Stimulated activated CD8-positive, alpha-beta memory T cell treated with anti-CD3 and anti-CD28 coated beads, Interleukin-7, amount 100 ng/mL, for 24 hours (primary cell): ENCODE measurements around the gene KCNH6.

Experiments used
- DNase-seq: peaks from one replicate; pipeline ENCODE4 v3.0.0-alpha.2; 2020; ENCODE audit warnings: low read depth

KCNH6 gene

DNA sequence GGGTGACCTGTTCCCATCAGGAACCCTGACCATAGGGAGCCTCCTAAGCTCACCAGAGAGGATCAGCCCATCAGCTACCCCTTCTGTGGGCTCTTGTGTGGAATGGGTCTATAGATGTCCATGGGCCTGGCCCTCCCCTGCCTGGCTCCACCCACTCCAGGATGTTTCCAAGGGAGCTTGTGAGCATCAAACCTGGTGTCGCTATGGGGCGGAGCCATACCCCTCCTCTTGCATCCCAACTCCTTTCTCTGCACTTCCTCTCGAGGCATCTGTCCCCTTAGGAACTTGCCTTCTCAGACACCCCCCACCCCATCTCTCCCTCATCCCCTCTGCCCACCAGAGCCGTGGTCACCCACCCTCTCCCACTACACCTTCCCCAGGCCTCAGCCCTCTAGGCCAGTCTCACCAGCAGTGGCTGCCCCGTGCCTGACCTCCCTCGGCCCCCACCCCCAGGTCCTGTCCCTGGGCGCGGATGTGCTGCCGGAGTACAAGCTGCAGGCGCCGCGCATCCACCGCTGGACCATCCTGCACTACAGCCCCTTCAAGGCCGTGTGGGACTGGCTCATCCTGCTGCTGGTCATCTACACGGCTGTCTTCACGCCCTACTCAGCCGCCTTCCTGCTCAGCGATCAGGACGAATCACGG, 10.4 kb downstream of the KCNH6 start:
- no peak for DNase-seq

DNA sequence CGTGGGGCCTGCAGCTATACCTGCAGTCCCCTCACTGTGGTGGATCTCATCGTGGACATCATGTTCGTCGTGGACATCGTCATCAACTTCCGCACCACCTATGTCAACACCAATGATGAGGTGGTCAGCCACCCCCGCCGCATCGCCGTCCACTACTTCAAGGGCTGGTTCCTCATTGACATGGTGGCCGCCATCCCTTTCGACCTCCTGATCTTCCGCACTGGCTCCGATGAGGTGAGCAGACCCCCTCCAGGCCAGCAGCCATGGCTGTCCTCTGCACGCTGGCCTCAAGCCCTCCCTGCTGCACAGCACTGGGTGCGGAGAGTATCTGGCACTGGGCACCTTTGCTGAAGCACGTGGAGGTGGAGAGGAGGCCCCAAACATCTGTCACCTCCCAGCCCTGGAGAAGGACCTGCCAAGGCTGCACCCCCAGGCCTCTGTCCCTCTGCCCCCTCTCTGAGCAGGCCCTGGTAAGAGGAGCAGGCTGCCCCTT, 11.0 kb downstream of the KCNH6 start:
- no peak for DNase-seq

DNA sequence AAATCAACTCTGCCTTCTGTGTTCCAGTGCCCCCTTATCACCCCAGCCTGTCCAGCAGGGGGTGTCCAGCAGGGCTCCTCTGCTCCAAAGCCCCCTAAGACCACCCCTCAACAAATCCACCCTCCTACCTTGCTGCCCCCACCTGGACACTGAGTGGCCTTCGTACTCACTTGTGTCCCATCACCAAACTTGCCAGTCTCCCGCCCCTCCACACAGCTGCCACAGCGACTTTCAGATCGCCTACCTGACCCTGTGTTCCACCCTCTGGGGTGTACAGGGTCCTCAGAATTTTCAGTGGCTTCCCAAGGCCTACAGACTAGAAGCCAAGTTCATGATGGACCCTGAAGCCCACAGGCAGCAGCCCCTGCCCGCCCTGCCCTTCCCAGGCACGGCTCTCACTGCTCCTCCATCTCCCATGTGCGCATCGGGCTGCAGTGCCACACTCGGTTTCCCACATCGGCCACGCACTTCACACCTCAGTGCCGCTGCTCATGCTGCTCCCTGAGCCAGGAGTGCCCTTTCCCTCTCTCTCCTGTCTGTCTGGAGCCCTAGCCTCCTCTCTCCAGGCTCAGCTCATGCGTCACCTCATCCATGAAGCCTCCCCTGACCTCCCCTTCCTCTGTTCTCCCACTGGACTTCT, 11.8 kb downstream of the KCNH6 start:
- no peak for DNase-seq

DNA sequence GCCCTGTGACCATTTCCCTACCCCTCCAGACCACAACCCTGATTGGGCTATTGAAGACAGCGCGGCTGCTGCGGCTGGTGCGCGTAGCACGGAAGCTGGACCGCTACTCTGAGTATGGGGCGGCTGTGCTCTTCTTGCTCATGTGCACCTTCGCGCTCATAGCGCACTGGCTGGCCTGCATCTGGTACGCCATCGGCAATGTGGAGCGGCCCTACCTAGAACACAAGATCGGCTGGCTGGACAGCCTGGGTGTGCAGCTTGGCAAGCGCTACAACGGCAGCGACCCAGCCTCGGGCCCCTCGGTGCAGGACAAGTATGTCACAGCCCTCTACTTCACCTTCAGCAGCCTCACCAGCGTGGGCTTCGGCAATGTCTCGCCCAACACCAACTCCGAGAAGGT, 12.5 kb downstream of the KCNH6 start:
- DNase-seq = no peak

DNA sequence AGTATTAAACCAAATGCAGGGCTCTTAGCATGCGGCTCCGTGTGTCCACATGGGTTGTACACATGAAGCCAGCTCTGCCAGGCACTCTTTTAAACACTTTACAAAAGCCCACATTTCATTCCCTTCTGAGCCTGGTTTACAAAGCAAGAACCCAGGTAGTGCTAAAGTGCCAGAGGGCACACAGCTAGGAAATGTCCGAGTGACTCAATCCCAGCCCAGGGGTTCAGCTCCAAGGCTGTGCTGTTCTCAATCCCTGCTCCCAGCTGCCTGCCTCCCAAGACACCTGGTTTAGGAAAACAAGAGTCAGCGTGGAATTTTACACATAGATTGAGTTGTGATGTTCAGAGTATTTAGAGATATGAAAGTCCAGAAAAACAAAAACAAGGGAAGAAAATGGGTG, 13.8 kb downstream of the KCNH6 start:
- no peak for DNase-seq

DNA sequence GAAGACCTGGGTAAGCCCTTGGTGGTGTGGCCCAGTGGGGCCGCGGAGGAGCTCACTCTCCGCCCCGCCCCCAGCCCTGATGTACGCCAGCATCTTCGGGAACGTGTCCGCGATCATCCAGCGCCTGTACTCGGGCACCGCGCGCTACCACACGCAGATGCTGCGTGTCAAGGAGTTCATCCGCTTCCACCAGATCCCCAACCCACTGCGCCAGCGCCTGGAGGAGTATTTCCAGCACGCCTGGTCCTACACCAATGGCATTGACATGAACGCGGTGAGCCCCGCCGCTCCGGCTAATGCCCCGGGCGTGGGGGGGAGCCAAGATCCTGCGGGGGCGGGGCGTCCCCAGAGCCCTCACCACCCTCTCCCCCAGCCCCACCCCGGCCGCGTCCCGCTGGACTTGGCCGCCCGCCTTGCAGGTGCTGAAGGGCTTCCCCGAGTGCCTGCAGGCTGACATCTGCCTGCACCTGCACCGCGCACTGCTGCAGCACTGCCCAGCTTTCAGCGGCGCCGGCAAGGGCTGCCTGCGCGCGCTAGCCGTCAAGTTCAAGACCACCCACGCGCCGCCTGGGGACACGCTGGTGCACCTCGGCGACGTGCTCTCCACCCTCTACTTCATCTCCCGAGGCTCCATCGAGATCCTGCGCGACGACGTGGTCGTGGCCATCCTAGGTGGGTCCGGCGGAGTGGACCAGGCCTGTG, 15.0 kb downstream of the KCNH6 start:
- DNase-seq = no peak

DNA sequence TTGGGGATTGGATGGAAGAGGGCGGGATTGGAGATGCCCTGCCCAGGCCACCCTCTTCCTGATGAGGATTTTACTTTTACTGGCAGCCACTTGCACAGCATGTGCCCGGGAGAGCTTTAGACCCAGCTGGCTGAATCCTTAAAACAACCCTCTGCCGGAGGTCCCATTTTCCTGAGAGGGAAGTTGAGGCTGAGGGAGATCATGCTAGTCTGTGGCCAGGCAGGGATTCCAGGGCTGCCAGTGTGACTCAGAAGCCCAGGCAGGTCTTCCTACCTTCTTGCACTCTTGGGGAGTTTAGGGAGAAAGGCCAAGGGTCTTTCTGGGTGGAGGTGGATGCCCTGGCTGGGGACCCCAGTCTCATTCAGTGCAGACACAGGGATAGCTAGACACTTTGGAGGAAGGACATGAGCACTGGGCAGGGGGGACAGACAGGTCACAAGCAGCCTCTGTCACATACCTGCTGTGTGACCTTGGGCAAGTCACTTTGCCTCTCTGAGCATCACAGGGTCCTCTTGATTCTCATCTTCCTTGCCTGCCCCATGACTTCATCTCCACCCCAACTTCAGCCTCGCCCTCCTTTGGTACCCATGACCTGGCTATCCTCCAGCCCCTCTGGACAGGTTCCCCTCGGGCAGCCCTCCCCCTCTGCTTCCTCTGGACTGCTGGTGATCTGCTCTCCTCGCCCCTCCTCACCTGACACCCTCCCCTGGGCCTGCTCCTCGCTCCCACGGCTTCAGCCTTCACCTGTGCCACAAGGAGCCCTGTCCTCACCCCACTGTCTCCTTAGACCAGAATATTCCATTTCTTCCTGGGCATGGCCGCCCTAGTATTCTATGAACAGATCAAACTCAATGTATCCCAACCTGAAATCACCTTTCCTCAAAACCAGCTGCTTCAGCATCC, 15.8 kb downstream of the KCNH6 start:
- no peak for DNase-seq

DNA sequence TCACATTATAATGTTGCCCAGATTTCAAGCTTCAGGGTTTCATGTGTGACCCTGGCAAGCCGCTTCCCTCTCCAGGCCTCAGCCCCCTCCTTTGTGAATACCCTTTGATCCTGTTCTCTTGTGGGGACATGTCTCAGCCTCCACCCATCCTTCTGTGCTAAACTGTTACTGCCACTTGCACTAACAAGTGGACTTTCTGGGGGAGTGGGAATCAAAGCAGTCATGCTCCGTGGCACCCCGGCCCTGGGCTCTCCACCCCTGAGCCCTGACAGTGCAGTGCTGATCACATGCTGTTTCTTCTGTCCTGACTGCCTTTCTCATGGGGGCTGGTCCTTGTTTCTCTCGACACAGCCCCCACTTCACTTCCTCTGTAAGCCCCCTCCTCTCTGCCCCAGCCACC, 17.4 kb downstream of the KCNH6 start:
- no peak for DNase-seq

DNA sequence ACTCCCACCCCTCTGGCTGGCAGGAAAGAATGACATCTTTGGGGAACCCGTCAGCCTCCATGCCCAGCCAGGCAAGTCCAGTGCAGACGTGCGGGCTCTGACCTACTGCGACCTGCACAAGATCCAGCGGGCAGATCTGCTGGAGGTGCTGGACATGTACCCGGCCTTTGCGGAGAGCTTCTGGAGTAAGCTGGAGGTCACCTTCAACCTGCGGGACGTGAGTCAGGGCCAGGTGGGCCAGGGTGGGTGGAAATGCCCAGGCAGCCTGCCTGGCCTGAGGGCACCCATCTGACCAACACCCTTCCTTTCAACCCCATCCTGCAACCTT, 19.0 kb downstream of the KCNH6 start:
- DNase-seq = no peak

DNA sequence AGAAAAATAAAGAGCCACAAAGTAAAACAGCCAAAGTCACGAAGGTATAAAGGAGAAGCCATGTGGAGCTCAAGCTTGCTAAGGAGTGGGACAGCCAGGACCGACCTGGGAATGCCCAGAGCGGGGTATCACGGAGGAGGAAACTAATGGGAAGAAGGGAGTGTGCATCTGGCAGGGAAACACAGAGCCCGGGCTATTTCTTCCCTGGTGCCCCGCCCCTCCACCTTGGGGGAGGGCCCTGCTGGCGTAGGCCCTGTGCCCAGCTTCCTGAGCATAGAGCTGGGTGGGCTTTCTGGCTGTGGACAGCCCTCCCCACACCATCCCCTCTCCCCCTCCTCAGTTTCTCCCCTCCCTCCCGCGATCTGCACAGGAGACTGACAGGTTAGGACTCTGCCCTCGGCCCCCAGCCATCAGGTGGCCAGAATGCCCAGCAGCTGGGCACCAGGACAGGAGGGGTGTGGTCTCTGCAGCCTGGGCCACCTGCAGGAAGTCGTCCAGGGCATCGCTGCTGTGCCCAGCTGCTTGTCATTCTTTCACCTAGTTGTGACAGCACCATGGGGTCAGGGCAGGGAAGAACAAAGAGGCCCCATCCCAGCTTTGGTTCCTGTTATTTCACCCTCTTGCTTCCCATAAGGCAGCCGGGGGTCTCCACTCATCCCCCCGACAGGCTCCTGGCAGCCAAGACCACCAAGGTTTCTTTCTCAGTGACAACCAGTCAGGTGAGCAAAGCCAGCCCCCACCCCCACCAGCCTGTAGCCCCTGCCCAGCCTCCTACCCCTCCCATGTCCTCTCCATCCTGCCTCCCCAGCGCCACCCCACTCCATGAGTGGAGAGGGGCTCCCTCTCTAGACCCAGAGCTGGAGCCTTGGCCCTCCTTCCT, 20.0 kb downstream of the KCNH6 start:
- no peak for DNase-seq

DNA sequence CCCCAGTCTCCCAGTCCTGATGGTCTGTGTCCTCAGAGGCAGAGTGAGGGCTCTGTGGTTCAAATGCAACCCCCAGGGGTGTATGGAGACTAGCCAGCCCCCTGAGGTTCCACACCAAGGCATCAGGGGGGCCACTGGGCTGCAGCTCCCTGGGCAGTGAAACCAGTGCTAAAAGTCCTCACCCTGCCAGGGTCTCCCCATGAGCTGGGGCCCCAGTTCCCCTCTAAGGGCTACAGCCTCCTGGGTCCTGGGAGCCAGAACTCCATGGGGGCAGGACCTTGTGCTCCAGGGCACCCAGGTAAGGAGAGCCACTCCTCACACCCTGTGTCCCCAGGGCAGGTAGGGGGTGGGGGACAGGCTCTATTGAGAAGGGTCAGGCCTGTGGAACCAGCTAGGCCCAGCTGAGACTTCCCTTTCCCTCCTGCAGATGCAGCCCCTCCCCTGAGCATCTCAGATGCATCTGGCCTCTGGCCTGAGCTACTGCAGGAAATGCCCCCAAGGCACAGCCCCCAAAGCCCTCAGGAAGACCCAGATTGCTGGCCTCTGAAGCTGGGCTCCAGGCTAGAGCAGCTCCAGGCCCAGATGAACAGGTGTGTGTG, 20.8 kb downstream of the KCNH6 start:
- no peak for DNase-seq

DNA sequence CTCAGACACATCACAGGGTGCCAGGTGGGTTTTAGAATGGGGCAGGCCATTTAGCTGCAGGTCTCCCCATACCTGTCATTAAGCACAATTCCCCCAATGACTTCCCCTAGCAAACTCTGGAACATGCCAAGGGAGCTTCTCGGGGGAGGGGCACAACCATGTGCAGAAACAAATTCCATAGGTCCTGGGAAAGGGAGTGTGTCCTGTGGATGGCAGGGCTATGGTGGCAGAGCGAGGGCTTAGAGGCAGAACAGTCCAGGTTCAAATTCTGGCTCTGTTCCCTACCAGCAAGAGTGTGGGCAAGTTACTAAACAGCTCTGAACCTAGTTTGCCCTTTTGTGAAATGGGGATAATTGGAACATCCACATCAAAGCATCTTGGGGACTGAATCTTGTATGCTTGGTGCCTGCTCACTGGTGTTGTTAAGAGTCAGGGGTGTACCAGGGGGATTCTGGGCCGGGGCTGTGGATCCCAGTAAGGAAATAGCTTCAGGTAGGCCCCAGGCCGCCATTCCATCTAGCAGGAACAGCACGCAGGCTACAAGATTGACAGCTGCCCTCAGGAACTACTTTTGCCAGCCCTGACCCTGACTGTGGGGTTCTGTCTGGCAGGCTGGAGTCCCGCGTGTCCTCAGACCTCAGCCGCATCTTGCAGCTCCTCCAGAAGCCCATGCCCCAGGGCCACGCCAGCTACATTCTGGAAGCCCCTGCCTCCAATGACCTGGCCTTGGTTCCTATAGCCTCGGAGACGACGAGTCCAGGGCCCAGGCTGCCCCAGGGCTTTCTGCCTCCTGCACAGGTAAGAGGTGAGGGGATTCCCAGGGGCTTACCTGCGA, 21.5 kb downstream of the KCNH6 start:
- DNase-seq = no peak

DNA sequence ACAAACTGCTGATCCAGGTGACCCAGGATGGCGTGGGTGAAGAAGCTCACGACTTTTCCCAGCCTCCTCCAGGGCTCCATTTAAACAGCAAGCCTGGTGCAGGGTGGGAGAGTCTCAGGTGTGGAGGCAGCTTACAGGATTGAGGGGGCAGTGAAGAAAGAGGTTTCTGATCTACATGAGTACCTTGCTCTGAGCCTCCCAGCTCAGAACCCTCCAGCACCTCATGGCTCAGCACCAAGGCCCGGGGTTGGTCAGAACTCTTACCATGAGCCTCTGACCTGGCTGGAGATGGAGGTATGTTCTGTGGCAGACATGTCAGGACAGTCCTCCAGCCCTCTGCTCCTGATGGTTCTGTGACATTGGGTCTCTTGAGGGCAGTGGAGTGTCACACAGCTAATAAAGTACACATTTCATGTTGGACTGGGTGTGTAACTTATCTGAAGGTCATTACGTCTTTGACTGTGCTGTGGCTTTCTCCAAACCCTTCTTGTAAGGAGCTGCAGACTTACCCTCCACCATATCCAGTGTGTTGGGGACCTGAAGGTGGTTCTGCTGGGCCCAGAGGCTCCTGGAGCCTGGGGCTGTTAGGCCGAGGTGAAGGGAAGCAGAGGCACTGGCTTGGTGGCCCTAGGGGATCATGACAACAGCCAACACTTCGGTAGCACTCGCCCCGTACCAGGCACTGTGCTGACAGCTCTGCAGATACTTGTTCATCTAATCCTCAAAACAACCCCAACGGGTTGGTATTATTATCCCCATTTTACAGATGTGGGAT, 23.3 kb downstream of the KCNH6 start:
- no peak for DNase-seq

DNA sequence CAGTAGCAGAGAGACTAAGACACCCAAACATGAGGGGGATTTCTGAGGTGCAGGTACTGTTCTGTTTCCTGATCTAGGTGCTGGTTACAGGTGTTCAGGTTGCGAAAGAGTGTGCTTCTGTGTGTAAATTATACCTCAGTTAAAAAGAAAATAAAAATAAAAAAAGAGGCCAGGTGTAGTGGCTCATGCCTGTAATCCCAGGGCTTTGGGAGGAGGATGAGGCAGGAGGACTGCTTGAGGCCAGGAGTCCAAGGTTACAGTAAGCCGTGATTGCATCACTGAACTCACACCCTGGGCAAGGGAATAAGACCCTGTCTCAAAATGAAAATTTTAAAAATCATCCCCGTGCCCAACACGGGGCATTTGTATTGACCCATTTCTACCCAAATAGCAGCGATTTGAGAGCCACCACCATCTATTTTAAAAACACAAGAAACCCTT, 23.9 kb downstream of the KCNH6 start:
- DNase-seq = no peak

DNA sequence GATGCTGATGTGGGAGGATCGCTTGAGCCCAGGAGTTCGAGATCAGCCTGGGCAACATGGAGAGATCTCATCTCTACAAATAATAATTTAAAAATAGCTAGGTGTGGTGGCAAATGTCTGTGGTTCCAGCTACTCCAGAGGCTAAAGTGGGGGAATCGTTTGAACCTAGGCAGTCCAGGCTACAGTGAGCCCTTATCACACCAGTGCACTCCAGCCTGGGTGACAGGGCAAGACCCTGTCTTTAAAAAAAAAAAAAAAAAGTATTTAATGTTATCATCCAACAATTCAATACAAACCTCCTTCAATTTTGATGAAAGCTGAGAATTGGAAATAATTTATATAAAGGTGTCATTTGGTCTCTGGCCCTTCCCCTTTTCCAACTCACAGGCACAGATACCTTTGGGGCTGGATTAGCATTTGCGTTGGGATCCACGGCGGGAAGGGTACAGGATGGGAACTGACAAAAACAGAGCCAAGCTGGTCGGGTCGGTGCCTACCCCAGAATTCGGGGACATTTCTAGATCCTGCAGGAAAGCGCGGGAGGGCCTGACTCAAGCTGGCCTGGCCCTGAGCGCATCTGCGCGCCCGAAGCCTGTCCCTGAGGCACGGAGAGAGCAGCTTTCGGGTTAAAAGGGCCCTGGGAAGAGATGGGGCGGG, 26.3 kb downstream of the KCNH6 start:
- DNase-seq = no peak

DNA sequence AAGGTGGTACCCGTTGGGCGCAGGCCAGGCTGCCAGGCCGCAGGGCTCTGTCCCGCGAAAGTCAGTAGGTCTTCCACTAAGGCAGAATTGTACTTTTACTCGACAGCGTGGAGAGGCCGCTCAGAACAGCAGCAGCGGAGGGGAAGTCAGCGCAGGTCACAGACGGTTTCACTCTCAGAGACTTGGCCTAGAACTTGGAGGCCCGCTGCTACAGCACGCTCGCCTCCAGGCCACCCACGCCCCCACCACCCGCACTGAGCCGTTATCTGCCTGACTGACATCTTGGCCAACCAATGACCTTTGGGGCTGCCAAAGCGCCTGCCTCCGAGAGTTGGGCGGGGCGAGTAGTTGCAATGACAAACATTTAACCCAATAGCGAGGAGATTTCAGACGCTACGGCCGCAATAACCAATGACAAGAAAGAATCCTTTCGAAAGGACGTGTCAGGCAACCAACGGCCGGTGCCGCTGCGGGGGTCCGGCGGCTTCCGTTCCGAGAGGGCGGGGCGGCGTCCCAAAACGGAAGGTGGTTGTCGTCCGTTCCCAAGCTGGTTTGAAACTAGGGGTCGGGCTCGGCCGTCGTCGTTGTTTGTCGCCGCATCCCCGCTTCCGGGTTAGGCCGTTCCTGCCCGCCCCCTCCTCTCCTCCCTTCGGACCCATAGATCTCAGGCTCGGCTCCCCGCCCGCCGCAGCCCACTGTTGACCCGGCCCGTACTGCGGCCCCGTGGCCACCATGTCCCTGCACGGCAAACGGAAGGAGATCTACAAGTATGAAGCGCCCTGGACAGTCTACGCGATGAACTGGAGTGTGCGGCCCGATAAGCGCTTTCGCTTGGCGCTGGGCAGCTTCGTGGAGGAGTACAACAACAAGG, 27.0 kb downstream of the KCNH6 start, which contains the start of gene DCAF7:
DCAF7 (plus strand) TSS at position 532 of the 871 bp plus-strand sequence; CDS start at position 733, 201 bp downstream.
- DNase-seq = peak; percentile 98

DNA sequence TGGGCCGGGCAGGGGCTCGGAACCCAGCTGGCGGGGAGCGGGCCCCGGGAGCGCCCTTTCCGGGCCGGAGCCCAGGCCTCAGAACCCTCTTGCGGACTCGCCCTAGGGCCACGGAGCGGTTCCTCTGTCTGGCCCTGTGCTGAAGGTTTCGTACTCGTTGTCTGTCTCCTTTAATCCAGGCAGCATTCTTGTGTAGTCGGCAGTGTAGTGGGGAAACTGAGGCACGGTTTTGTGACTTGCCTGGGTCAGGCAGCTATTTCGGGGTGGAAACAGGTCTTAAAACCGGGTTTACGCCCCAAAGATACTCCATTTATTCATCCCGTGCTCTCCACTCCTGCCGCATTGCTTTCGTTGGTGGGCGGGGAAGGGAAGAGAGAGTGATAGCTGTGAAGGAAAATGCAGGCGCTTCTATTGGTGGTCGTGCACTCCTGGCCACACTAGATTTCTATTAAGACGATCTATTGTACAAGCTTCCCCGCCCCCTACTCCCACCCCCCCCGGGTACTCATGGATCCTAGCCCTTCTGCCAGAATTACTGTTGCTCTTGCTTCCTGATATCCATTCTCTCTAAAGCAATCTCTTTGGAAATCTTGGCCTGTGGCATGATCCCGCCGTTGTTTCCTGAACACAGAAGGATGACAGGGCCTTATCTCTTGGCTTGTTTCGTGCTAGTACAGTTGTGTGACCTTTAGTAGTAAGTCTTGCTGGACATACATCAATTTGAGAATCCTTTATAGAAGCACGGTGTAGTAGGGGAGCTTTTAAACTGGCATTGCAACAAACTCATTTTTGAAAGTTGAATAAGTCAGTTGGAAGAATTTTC, 27.9 kb downstream of the KCNH6 start:
- no peak for DNase-seq
